Dedifferentiated amniotic fluid mesenchymal stem cell (primary cell): ENCODE measurements around the gene LFNG.

Experiments
- DNase-seq: peaks from one replicate; pipeline ENCODE4 v3.0.0-alpha.2; 2016; ENCODE audit errors: extremely low spot score

LFNG gene

DNA sequence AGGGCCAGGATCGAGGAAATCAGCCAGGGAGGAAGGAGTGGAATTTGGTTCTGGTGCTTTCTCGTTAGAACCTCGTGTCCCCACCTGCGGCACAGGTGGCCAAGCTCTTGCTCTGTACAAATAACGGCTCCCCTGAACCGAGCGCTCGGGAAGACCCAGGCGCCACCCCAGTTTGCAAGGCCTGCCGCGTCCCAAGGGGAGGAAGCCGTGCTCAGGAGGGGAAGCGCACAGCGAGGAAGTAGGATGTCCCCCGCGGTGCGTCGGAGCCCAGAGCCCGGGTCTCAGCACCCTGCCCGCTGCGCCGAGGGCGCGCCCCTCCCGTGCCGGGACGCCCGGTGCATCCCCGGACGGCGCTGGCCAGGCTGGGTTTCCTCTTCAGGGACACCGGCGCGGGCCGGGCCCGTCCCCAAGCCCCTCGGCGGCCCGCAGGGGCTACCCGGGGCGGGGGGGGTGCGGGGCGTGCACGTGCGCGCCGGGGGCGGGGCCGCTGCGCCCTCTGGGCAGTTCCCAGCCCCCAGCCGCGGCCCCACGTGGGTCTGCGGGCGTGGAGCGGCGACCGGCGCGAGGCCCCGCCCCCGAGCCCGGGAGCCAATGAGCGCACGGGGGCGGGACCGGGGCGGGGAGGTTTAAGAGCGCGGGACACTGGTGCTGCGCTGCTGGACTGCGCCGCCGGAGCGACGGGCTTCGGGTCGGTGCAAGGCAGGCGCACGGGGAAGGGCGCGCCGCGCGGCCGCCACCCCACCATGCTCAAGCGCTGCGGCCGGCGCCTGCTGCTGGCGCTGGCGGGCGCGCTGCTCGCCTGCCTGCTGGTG is at the start of gene LFNG:
TSS of gene LFNG (plus strand) at position 656 of the 812 bp plus-strand sequence. CDS start at position 744, 88 bp downstream.
- DNase-seq, result peak; percentile 80

- DNase-seq, result no peak
Measured at GRCh38 chr7:2470204-2471021, 49.2 kb upstream of the LFNG start.

DNA sequence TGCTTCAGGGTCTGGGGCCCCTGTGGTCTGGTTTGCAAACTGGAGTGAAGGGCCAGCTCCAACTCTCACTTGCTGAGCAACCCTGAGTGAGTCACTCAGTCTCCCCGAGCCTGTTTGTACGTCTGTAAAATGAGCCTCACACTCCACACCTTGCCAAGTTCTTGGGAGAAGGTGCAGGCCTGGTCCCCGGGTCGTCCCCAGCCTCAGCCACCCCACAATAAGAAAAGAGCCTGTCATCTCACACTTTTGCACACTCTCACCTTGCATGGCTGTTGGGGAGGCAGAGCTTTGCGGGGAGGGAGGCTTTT is 48.6 kb upstream of the LFNG start:
- DNase-seq, result no peak

DNA sequence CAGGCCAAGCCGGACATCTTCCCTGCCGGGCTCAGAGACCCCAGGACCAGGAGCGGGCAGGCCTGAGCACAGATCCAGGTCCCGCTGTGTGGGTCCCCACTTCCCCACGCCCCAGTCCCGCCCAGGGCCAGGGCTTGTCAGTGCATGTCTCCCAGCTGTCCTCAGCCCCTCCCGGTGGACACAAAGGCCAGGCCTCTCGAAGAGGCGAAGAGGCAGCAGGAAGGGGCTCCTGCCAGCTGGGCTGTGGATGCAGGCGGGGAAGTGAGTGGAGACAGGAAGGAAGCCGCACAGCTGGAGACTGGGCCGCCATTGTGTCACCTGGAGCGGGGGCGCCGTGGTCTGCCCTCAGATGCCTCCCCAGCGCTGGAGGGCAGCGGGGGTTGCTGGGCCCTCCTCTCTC is 48.2 kb upstream of the LFNG start:
- DNase-seq, result no peak

GRCh38 chr7:2472739-2473138 is 46.8 kb upstream of the LFNG start:
- DNase-seq, result no peak

GRCh38 chr7:2473496-2474180 is 45.9 kb upstream of the LFNG start:
- DNase-seq, result no peak

GRCh38 chr7:2474224-2474623 is 45.4 kb upstream of the LFNG start:
- no peak for DNase-seq

DNA sequence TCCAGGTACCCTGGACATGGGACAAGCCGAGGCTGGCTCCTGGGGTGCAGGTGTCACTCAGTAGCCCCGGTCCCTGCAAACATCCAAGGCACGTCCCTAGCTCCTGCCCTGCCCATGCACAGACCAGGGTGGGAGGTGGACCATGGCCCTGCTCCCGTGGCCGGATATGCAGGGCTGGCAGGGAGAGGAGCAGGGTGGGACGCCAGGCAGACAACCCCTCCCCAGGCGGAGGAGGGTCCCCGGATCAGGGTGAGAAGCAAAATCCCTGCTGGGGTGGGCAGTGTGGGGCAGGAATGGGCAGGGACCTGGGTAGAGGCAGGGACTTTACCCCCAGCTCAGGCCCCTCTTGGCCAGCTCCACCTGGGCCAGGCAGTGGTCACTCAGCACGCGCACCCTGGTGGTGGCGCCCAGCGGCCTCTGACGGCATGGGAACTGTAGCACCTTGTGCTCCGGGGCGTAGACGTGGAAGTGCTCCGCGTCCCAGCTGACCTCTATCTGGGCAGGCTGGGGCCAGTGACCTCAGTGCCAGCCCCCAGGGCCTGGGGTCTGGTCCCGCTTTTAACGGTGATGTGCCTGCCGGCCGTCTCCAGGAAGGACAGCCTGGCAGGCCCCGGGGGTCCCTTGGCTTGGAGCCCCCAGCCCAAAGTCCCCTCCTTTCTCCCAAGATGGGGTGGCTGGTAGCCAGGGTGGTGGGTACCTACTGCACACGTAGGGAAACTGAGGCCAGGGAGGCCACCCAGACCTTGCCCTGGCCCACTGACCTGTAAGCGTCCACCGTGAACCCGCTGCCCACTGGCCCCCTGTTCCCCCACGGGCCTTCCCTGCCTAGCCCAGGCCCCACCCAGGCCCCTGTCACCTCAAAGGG is 44.5 kb upstream of the LFNG start:
- DNase-seq, result no peak

DNA sequence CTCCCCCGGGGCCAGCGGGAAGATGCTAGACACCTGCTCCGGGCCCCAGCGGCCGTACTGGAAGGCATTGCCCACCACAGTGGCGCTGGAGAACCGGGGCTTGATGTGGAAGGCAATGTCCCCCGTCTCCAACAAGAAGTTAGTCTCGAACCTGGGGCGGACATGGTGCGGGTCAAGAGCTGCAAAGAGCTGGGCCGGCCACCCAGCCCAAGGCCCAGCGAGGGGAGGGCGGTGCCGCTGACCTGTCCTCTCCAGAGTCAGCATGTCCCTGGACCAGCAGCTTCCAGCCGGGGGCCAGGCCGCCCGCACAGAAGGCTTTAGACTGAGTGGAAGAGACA is 43.9 kb upstream of the LFNG start:
- DNase-seq, result no peak

DNA sequence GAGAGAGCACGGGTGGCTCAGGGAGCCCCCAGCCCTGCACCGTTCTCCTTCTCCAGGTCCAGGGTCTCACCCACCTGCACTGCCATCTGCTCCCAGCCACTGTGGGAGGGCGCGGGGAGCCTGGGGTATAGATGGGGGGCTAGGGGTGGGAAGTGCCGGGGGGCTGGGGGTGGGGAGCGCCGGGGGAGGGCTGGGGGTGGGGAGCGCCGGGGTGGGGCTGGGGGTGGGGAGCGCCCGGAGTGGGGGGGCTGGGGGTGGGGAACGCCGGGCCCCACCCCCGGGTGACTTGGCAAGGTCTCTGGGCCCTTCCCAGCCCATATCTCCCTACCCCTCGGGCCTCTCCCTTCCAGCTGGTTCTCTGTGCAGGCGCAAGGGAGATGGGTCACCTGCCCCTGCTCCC is 43.3 kb upstream of the LFNG start, which contains the start of gene GRIFIN:
TSS of gene GRIFIN (minus strand) at position 101 of the 400 bp plus-strand sequence. CDS start at position 86, 15 bp downstream.
- no peak for DNase-seq

DNA sequence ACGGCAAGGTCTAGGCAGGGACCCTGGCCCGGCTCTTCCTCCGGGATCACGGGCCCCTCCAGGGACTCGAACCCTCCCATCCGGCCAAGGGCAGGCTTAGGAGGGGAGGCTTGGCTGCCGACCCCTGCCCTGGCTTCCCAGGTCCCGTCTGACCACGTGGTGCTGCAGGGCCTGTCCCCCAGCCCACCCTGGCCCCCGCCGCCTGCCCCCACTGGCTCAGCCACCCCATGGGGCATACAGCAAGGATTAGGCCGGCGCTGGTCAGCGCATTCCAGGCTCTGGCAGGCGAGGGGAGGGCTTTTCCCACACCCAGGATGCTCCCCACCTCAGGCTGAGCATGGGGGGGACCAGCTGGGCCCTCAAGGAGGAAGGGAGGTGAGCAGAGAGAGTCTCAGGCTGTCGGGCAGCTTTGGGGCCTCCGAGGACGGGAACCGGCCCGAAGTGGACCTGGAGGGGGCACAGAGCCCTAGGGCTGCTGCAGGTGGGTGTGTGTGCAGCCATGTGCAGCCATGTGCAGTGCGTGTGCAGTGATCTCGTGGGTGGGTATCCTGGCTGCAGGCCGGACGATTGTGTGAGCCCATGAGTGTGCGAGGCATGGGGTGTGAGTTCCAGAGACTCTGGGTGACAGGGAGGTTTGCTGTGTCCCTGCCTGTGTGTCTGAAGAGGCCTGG is 42.7 kb upstream of the LFNG start:
- no peak for DNase-seq

DNA sequence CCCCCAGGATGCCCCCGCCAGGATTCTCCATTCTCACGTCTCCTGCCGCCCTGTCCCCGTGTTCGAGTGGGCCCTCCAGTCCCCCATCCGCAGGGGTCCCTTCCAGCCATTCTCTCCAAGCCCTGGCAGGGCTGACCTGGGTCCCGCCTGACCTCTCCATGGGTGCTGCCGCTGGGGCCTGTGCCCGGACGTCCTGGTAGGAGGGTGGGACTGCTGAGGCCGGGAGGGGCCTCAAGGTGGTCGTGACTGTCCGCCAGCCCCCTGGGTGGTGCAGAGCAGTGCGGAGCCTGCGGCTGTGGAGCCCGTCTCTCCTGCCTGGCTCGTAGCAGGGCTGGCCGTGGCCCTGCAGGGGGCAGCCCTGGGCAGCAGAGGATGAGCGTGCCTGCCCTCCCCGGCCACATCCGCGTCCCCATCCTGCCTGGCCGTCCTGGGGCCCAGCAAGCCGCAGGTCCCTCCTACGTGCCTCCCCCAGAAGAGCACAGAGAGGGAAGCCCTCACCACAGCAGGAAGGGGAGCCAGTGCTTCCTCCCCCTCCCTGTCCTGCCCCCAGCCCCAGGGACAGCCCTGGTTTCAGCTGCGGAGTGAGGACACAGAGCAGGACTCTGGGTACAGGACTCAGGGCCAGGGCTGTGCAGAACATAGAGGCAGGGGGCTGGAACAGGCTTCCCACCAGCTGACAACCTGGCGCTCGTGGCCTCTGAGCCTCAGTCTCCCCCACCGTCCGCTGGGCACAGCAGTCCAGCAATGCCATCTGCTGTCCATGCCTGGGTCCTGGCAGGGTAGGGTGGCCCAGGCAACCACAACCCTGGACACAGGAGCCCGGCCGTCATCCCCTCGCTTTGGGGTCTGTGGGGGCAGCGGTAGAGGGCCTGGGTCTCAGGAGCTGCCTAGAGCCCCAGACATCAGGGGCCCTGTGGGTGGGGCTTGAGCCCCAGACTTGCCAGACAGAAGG is 41.9 kb upstream of the LFNG start:
- DNase-seq, result no peak

GRCh38 chr7:2478399-2478785 is 41.2 kb upstream of the LFNG start:
- DNase-seq, result no peak

- DNase-seq, result no peak
Measured at GRCh38 chr7:2478800-2479199, 40.8 kb upstream of the LFNG start.

- DNase-seq, result no peak
Measured at GRCh38 chr7:2479276-2480069, 40.1 kb upstream of the LFNG start.

- DNase-seq, result no peak
Measured at GRCh38 chr7:2480070-2480408, 39.5 kb upstream of the LFNG start.

DNA sequence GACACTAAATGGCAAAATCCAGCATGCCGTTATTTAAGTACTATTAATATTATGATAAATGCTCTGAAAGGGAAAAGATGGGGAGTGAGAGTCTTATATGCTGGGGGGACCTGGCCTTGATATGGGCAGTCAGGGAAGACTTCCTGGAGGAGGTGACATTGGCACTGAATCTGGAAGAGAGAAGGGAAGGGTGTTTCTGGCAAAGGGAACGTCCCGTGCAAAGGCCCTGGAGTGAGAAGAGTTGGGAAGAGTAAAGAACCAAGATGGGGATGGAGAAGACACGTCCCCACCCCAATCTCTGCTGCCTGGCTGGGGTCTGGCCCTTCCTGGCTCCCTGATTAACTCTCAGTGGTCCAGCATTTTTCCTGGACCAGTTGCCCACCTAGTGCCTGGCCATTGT is 38.4 kb upstream of the LFNG start:
- no peak for DNase-seq

DNA sequence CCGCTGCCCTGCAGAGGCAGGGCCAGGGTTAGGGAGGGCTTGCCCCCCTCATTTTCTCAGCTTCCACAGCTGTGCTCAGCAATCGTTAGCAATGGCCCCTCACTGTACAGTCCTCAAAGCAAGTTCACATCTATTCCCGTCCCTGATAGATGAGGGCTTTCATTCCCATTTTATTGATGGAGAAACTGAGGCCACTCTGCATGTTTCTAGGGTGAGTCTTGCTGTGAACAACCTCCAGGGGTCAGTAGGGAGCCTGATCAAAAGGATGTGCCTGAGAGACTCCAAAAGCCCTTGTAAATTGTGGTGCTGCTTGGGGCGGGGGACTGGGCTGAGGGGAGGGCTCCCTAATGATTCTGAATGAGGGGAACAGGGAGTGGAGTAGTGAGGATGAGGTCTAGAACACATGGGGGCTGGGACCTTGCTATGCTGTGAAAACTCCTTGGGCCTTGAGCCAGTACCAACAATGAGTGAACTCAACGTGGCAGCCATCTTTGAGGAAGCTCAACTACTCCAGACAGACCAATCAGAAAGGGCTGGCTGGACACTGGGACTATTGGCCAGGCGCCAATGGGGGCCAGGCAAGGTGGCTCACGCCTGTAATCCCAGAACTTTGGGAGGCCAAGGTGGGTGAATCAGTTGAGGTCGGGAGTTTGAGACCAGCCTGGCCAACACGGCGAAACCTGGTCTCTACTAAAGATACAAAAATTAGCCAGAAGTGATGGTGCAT is 36.7 kb upstream of the LFNG start:
- no peak for DNase-seq

DNA sequence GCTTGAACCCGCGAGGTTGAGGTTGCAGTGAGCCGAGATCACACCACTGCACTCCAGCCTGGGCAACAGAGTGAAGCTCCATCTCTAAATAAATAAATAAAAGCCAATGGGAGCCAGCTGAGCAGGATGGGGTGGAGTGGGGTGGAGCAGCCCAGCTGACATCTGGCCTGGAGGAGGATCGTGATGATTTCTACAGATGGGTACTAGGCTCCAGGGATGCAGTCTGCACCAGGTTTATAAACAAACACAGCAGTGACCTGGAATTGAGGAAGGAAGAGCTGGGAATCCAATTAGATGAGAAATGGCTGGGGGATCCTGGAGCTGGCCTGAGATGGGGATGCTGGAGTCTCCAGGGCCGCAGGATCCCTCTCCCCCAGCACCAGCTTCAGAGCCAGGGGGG is 36.1 kb upstream of the LFNG start:
- no peak for DNase-seq
